Gastroesophageal sphincter (tissue), 4 donors: ENCODE data around the gene SPRYD3. TPM values are rescaled to one million over a fixed set of nuclear protein-coding genes. Genes with fewer than 3 reads are reported as not detected.

Experiments used
- ATAC-seq: fragments of 150-250 bp; one replicate; pipeline ENCODE4 v1.9.1; 2016; ENCODE audit warnings: mild to moderate bottlenecking, moderate library complexity
- H3K27ac ChIP-seq, 4 donors: fragments of 200-600 bp; sonication (generic) in 3 of 4; 1 replicate in 3 of 4; 2 replicates in 1 of 4; pipeline ENCODE4 v1.5.1; 2016 to 2019
- H3K27me3 ChIP-seq: fragments of 200-600 bp; sonication (generic); one replicate; pipeline ENCODE4 v1.5.1; 2019
- H3K36me3 ChIP-seq, 2 donors: fragments of 200-600 bp; sonication (generic); one replicate each; pipeline ENCODE4 v1.5.1; 2019; ENCODE audit warnings: control low read depth in 1 of 2
- H3K4me1 ChIP-seq, 3 donors: fragments of 200-600 bp; sonication (generic); 1 replicate in 2 of 3; 2 replicates in 1 of 3; pipeline ENCODE4 v1.5.1; 2016 to 2019; ENCODE audit warnings: control low read depth in 2 of 3
- H3K4me3 ChIP-seq, 2 donors: fragments of 200-600 bp; sonication (generic); one replicate each; pipeline ENCODE4 v1.5.1; 2019; ENCODE audit warnings: mild to moderate bottlenecking in 1 of 2, moderate library complexity in 1 of 2
- H3K9me3 ChIP-seq, 3 donors: fragments of 200-600 bp; sonication (generic); one replicate each; pipeline ENCODE4 v1.5.1; 2017 to 2019; ENCODE audit warnings: control low read depth in 2 of 3
- EP300 ChIP-seq: sonication (generic); formaldehyde crosslinking; IDR thresholded peaks from one replicate; pipeline ENCODE4 v1.6.1; 2017; ENCODE audit warnings: antibody characterized with exemption, mild to moderate bottlenecking
- POLR2A ChIP-seq, 2 donors: fragments of 450-650 bp; IDR thresholded peaks; one replicate each; pipeline ENCODE4 v1.6.1; 2017; ENCODE audit warnings: antibody characterized with exemption in 2 of 2, mild to moderate bottlenecking in 2 of 2, moderate library complexity in 1 of 2
- POLR2AphosphoS5 ChIP-seq: sonication (generic); formaldehyde crosslinking; IDR thresholded peaks from one replicate; pipeline ENCODE4 v1.6.1; 2017; ENCODE audit warnings: antibody characterized with exemption
- WGBS, 2 donors: methylation state at CpG; one replicate each; pipeline ENCODE4 v1.1.5; 2018; ENCODE audit warnings: low coverage in 1 of 2; 5-methylcytosine and 5-hydroxymethylcytosine counted together
- total RNA-seq, 4 donors: library from RNA; depleted of rRNA; stranded (reverse); fragments of >200 nt; gene quantifications; one replicate each; pipeline ENCODE4 v1.1.0, GENCODE V29; 2016
- TF ChIP-seq, protein P1 (sequence below), 4 experiments: fragments of 200-600 bp in 2 of 4; fragments of 450-650 bp in 2 of 4; sonication (generic) in 1 of 4; IDR thresholded peaks; one replicate each; pipeline ENCODE4 v1.5.1; 2017 to 2019; ENCODE audit warnings: antibody characterized with exemption in 4 of 4, mild to moderate bottlenecking in 2 of 4, moderate library complexity in 2 of 4

The SPRYD3 gene
- total RNA-seq, 4 donors from 2014 or later = 79.1 to 137 (median 110) TPM

- Histone ChIP-seq H3K4me3 (peak within 1 kb of the TSS; percentile 57 to 85), H3K36me3 (peaks cover 0 to 17% of the 10 kb centered on the region in 2 donors), H3K4me1 (peaks cover 0 to 85% (median 65%) of the 10 kb centered on the region in 3 donors), H3K27me3 (no peaks in the 10 kb centered on the region), H3K27ac (peak within 1 kb of the TSS; percentile 97 to 100 (median 99)), H3K9me3 (no peaks in the 10 kb centered on the region)
- ATAC-seq = peak; percentile 24
- 0 to 5% methylated on average over 6 to 7 of the region's 20 CpGs for WGBS, 2 donors
- TF ChIP-seq, protein P1, sequence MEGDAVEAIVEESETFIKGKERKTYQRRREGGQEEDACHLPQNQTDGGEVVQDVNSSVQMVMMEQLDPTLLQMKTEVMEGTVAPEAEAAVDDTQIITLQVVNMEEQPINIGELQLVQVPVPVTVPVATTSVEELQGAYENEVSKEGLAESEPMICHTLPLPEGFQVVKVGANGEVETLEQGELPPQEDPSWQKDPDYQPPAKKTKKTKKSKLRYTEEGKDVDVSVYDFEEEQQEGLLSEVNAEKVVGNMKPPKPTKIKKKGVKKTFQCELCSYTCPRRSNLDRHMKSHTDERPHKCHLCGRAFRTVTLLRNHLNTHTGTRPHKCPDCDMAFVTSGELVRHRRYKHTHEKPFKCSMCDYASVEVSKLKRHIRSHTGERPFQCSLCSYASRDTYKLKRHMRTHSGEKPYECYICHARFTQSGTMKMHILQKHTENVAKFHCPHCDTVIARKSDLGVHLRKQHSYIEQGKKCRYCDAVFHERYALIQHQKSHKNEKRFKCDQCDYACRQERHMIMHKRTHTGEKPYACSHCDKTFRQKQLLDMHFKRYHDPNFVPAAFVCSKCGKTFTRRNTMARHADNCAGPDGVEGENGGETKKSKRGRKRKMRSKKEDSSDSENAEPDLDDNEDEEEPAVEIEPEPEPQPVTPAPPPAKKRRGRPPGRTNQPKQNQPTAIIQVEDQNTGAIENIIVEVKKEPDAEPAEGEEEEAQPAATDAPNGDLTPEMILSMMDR (IDR thresholded peaks at IDR 0.05) = no peak
- TF ChIP-seq POLR2A (IDR thresholded peaks at IDR 0.05) (peak; percentile 77 to 86), POLR2AphosphoS5 (peak; percentile 70), EP300 (no peak)
These were observed 29.4 kb downstream of the SPRYD3 start, which contains the start of gene TNS2 for GRCh38 chr12:53049571-53050318. TNS2 (plus strand) TSS chr12:53050065; CDS start chr12:53050186, 121 bp downstream.

DNA sequence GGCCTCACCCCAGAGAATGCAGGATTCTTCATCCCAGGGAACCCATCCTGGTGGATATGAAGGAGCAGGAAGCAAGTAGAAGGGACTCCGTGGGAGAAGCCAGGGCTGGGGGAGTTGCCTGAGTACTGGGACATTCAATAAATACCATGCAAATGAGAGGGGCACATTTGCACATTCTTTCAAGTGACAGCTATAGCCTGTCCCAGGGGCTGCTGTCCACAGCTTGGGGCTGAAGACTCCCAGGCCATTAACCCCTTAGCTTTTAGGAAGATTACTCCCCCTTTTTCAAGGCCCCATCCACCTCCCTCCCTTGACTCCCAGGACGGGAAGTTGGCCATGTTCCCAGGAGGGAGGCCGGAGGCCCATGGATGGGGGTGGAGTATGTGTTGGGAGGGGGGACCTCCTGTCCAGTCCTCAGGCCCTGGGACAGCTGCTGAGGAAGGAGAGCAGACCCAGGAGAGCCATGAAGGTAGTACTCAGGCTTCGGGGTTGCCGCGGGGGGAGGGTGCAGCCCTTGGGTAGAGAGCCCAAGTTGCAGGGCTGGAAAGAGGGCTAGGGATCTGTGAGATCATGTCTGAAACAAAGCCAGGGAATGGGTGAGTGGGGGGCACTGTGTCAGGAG lies 30.3 kb downstream of the SPRYD3 start:
- Histone ChIP-seq H3K27ac (peak overlapping the region; percentile 97 to 100 (median 99)), H3K4me1 (peaks cover 0 to 87% (median 70%) of the 10 kb centered on the region in 3 donors), H3K27me3 (no peaks in the 10 kb centered on the region), H3K36me3 (peaks cover 0 to 17% of the 10 kb centered on the region in 2 donors), H3K9me3 (no peaks in the 10 kb centered on the region), H3K4me3 (peak overlapping the region; percentile 57 to 85)
- TF ChIP-seq EP300 (no peak), POLR2AphosphoS5 (peak; percentile 36), POLR2A (IDR thresholded peaks at IDR 0.05) (peak in 1 of 2 donors; percentile 3)
- TF ChIP-seq, protein P1 (IDR thresholded peaks at IDR 0.05) = no peak
- no peak for ATAC-seq
- 10 to 14% methylated on average over 1 of the region's 6 CpGs for WGBS, 2 donors

GRCh38 chr12:53048033-53048779 lies 31.0 kb downstream of the SPRYD3 start:
- H3K9me3 ChIP-seq = no peaks in the 10 kb centered on the region
- ATAC-seq = no peak
- H3K4me3 ChIP-seq = peak overlapping the region; percentile 57 to 85
- no peaks in the 10 kb centered on the region for H3K27me3 ChIP-seq
- H3K36me3 ChIP-seq = peaks cover 0 to 18% of the 10 kb centered on the region in 2 donors
- H3K27ac ChIP-seq = peak overlapping the region; percentile 97 to 100 (median 99)
- H3K4me1 ChIP-seq = peaks cover 0 to 87% (median 64%) of the 10 kb centered on the region in 3 donors
- WGBS, 2 donors = 14 to 38% methylated on average over 1 to 2 of the region's 10 CpGs
- TF ChIP-seq POLR2A (IDR thresholded peaks at IDR 0.05) (no peak), POLR2AphosphoS5 (peak; percentile 57)
- TF ChIP-seq, protein P1 (IDR thresholded peaks at IDR 0.05) = peak in 3 of 4 experiments; percentile 8 to 39 (median 9)

DNA sequence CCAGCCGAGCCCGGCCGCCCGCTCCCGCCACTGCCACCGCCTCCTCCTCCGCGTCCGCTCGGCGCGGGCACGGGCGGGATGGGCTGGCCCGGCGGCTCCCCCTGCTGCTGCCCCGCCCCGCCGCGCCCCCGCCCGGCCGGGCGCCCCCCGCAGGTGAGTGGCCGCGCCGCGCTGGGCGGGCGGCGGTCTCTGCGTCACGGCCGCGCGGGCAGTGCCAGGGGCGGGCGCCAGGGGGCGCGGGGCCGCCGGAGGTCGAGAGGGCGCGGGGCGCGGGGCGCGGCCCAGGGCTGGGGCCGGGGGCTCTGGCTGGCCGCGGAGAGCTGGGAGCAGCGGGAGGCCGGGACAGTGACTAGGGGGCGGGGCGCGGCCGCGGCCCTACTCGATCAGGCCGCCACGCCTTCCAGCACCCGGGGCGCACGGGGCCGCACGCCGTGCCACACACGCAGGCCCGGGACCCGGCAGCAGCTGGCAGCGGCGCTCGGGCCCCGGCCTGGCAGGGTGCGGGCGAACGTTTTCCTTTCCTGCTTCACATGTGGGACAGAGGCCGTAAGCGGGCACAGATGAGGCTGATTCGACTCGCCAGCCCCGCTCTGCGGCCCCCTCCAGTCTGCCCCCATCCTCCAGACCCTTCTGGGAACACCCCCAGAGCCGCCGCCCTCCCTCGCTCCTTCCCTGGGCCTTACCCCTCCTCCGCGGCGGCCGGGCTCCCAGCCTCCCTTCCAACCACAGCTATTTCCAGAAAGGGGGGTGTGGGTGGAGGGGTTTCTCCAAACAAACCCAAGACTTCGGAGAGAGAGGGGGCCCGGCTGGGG lies 31.8 kb downstream of the SPRYD3 start:
- Histone ChIP-seq H3K27ac (peak overlapping the region; percentile 97 to 100 (median 99)), H3K4me3 (peak overlapping the region; percentile 57 to 85), H3K9me3 (no peaks in the 10 kb centered on the region), H3K36me3 (peaks cover 0 to 24% of the 10 kb centered on the region in 2 donors), H3K4me1 (peaks cover 0 to 87% (median 59%) of the 10 kb centered on the region in 3 donors), H3K27me3 (no peaks in the 10 kb centered on the region)
- 0% methylated on average over 2 of the region's 94 CpGs; no CpG with 5 or more reads in 1 of the 2 donors for WGBS, 2 donors
- TF ChIP-seq EP300 (no peak), POLR2AphosphoS5 (peak; percentile 59), POLR2A (IDR thresholded peaks at IDR 0.05) (peak; percentile 71 to 81)
- TF ChIP-seq, protein P1 (IDR thresholded peaks at IDR 0.05) = peak in 2 of 4 experiments; percentile 30 to 32
- ATAC-seq = peak; percentile 57
